Measurements from ENCODE around the gene CRBN.

Gene CRBN

DNA sequence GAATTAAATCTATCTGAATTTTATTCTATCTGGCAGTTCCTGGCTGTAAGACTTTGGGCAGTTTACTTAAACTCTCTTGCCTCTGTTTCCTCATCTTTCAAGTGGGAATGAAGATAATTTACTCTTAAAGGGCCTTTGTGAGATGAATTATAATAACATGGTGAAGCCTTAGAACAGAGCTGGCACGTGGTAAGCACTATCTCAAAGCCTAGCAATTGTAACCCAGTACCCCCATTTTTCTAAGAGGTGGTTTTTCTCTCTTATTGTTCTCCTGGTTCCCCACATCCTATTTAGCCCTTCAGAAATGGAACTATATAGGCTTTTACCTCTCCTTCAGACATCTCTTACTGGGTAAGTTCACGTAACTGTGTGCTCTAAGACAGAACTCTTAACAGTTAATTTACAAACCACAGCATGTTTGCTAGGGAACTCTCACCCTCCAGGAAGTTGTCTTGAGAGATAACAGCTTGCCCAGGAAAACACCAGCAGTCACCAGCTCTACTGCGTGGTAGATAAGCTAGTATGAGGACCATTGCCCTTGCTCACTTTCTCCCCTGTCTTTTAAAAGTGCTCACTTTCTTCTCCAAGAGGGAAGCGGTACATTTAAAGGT, 12.3 kb upstream of the CRBN start:
- peak overlapping the region; percentile 52 for H3K4me3 ChIP-seq (ENCODE audit: low read length, poor library complexity, severe bottlenecking)
- peaks cover 66% of the 10 kb centered on the region for H3K4me1 ChIP-seq (ENCODE audit: insufficient read depth, low read length, poor library complexity, severe bottlenecking)
- H3K36me3 ChIP-seq (ENCODE audit: insufficient read depth, low read length): no peaks in the 10 kb centered on the region
- no peaks in the 10 kb centered on the region for H3K27me3 ChIP-seq (ENCODE audit: insufficient read depth, low read length, poor library complexity, severe bottlenecking)
- H3K4me2 ChIP-seq (ENCODE audit: low read depth, low read length, poor library complexity, severe bottlenecking): peak overlapping the region; percentile 74
- H3K9me2 ChIP-seq (replicated peaks; ENCODE audit: low read depth, low read length): no peaks in the 10 kb centered on the region
- peak overlapping the region; percentile 31; the same call in 1 of the 2 replicates for H2AFZ ChIP-seq (ENCODE audit: low read length)
- no peak for TF ChIP-seq EZH2phosphoT487 (IDR thresholded peaks at IDR 0.05; ENCODE audit: borderline replicate concordance)
- TF ChIP-seq, protein P1, sequence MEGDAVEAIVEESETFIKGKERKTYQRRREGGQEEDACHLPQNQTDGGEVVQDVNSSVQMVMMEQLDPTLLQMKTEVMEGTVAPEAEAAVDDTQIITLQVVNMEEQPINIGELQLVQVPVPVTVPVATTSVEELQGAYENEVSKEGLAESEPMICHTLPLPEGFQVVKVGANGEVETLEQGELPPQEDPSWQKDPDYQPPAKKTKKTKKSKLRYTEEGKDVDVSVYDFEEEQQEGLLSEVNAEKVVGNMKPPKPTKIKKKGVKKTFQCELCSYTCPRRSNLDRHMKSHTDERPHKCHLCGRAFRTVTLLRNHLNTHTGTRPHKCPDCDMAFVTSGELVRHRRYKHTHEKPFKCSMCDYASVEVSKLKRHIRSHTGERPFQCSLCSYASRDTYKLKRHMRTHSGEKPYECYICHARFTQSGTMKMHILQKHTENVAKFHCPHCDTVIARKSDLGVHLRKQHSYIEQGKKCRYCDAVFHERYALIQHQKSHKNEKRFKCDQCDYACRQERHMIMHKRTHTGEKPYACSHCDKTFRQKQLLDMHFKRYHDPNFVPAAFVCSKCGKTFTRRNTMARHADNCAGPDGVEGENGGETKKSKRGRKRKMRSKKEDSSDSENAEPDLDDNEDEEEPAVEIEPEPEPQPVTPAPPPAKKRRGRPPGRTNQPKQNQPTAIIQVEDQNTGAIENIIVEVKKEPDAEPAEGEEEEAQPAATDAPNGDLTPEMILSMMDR (conservative IDR thresholded peaks at IDR 0.05; ENCODE audit: low read length): no peak
- H4K20me1 ChIP-seq (ENCODE audit: insufficient read depth, low read length, poor library complexity, severe bottlenecking): no peaks in the 10 kb centered on the region
- H3K79me2 ChIP-seq (ENCODE audit: insufficient read depth, low read length): no peaks in the 10 kb centered on the region
- H3K9me3 ChIP-seq (ENCODE audit: insufficient read depth, low read depth, low read length): no peaks in the 10 kb centered on the region; the same call in 1 of the 2 replicates
- peaks cover 6% of the 10 kb centered on the region for H3F3A ChIP-seq (ENCODE audit: low read depth)
- peak overlapping the region; percentile 61 for H3K9ac ChIP-seq (ENCODE audit: low read depth, low read length, poor library complexity, severe bottlenecking)

DNA sequence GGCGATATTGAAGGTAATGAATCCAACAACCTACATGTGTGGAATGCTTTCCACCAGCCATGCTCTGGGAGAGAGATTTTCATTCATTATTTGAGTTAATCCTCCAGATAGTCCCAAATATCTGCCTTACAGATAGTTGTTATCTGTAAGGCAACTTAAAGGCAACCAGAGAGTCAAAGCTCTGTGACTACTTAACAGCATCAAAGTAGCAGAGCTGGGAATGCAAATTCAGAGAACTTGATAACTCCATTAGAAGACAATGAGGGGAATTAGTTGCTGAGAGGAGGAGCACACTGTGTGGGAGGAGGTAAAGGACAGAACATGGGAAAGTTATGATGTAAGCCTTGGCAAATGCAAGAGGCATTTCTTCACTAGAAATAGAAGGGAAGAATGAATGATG, 10.5 kb upstream of the CRBN start:
- Histone ChIP-seq H3K4me2 (ENCODE audit: low read depth, low read length, poor library complexity, severe bottlenecking) (peak overlapping the region; percentile 47), H2AFZ (ENCODE audit: low read length) (0 out of 2 replicates have a peak overlapping the region, but pooled peaks have one; percentile 0)

DNA sequence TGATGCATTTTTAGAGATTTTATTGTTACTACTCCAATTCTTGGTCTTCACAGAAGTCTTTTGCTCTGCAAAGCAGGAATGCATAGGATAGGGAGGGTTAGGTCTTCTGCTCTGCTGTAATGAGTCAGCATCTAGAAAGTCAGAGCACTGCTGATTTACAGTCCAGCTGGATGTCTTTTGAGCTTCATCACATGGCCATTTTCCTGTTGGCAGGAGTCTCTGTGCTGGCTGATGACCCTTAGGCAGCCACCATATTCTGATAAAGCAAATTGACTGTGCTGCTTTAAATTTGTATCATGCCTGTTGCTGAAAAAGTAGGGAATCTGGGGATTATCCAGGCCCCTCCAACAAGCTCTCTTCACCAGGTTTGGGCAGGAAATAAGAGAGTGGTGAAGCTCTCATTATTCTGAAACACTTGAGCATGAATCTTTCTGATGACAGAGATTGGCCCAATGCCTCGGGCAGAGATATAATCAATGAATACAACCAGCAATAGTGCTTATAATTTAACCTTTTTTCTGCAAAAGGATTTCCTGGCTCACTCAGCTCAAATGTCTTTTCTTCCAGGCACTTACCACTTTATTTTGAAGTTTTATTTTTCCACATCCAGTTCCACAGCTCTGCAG, 9.7 kb upstream of the CRBN start:
- Histone ChIP-seq H3K9ac (ENCODE audit: low read depth, low read length, poor library complexity, severe bottlenecking) (peak overlapping the region; percentile 12), H4K20me1 (ENCODE audit: insufficient read depth, low read length, poor library complexity, severe bottlenecking) (no peaks in the 10 kb centered on the region), H3K9me2 (replicated peaks; ENCODE audit: low read depth, low read length) (no peaks in the 10 kb centered on the region), H3K4me1 (ENCODE audit: insufficient read depth, low read length, poor library complexity, severe bottlenecking) (peaks cover 45% of the 10 kb centered on the region), H3K36me3 (ENCODE audit: insufficient read depth, low read length) (no peaks in the 10 kb centered on the region), H2AFZ (ENCODE audit: low read length) (0 out of 2 replicates have a peak overlapping the region, but pooled peaks have one; percentile 0), H3K4me2 (ENCODE audit: low read depth, low read length, poor library complexity, severe bottlenecking) (peak overlapping the region; percentile 47), H3F3A (ENCODE audit: low read depth) (peaks cover 6% of the 10 kb centered on the region), H3K27me3 (ENCODE audit: insufficient read depth, low read length, poor library complexity, severe bottlenecking) (no peaks in the 10 kb centered on the region), H3K9me3 (ENCODE audit: insufficient read depth, low read depth, low read length) (peaks cover 5% of the 10 kb centered on the region; the same call in 1 of the 2 replicates), H3K4me3 (ENCODE audit: low read length, poor library complexity, severe bottlenecking) (peak overlapping the region; percentile 10), H3K79me2 (ENCODE audit: insufficient read depth, low read length) (no peaks in the 10 kb centered on the region)
- TF ChIP-seq EZH2phosphoT487 (IDR thresholded peaks at IDR 0.05; ENCODE audit: borderline replicate concordance): no peak
- TF ChIP-seq, protein P1 (conservative IDR thresholded peaks at IDR 0.05; ENCODE audit: low read length): no peak

More for the DNA sequence above, 10.5 kb upstream of the CRBN start:
- Histone ChIP-seq H3K9me3 (ENCODE audit: insufficient read depth, low read depth, low read length) (peaks cover 5% of the 10 kb centered on the region; the same call in 1 of the 2 replicates), H4K20me1 (ENCODE audit: insufficient read depth, low read length, poor library complexity, severe bottlenecking) (no peaks in the 10 kb centered on the region), H3K4me3 (ENCODE audit: low read length, poor library complexity, severe bottlenecking) (peak overlapping the region; percentile 10), H3K27me3 (ENCODE audit: insufficient read depth, low read length, poor library complexity, severe bottlenecking) (no peaks in the 10 kb centered on the region), H3F3A (ENCODE audit: low read depth) (peaks cover 6% of the 10 kb centered on the region), H3K4me1 (ENCODE audit: insufficient read depth, low read length, poor library complexity, severe bottlenecking) (peaks cover 53% of the 10 kb centered on the region), H3K9me2 (replicated peaks; ENCODE audit: low read depth, low read length) (no peaks in the 10 kb centered on the region), H3K9ac (ENCODE audit: low read depth, low read length, poor library complexity, severe bottlenecking) (no peak overlapping the region), H3K79me2 (ENCODE audit: insufficient read depth, low read length) (no peaks in the 10 kb centered on the region), H3K36me3 (ENCODE audit: insufficient read depth, low read length) (no peaks in the 10 kb centered on the region)
- TF ChIP-seq, protein P1 (conservative IDR thresholded peaks at IDR 0.05; ENCODE audit: low read length): no peak
- no peak for TF ChIP-seq EZH2phosphoT487 (IDR thresholded peaks at IDR 0.05; ENCODE audit: borderline replicate concordance)

Data from Loucy (cell line).